HepG2 (cell line): ENCODE results near the gene TSPAN17. TPM values are rescaled to one million over a fixed set of nuclear protein-coding genes. Genes with fewer than 3 reads are reported as not detected.

Source experiments
- ATAC-seq: fragments of 200-7000 bp; cut with Tn5 transposase; 3 replicates; pipeline ENCODE4 v1.9.1; 2020; ENCODE audit warnings: mild to moderate bottlenecking, moderate library complexity
- BruUV-seq: library from RNA; stranded (reverse); fragments of 400-500 nt; replicated peaks from 2 replicates; lab custom pipeline; 2021; lab: Mats Ljungman, UMichigan
- CTCF ChIA-PET: fragments of 300-600 bp; formaldehyde crosslinking; extraction: SDS; loops from one replicate; lab custom pipeline; 2021; ENCODE audit warnings: low total read pairs, inconsistent platforms, low intra/inter-chr PET ratio; lab: Yijun Ruan, JAX
- POLR2A ChIA-PET: fragments of 350-600 bp; sonication (Branson Sonifier 250); formaldehyde crosslinking; loops from one replicate; lab custom pipeline; 2020; ENCODE audit warnings: antibody characterized with exemption, inconsistent platforms; lab: Yijun Ruan, JAX
- DNase-seq: peaks from one replicate; pipeline ENCODE4 v3.0.0-alpha.2; 2015; ENCODE audit warnings: low spot score
- FAIRE-seq: peaks from 3 replicates; lab custom pipeline; 2011; peaks lifted over from hg19 to GRCh38; lab: Jason Lieb, UNC
- H2AFZ ChIP-seq: one replicate; pipeline ENCODE4 v1.6.1; 2011; ENCODE audit warnings: low read length, inconsistent platforms
- H3K27ac ChIP-seq: fragments of 300-600 bp; 3 replicates; pipeline ENCODE4 v1.8.0; 2011; ENCODE audit warnings: mixed run types, mild to moderate bottlenecking, mixed read lengths, low read length, inconsistent platforms; ENCODE audit not compliant: insufficient read depth; ENCODE audit errors: extremely low read length
- H3K27me3 ChIP-seq, 2 experiments: fragments of 200-600 bp in 1 of 2; 2 replicates in 1 of 2; 3 replicates in 1 of 2; pipeline versions ENCODE4 v1.6.0 to v1.8.0; 2011; ENCODE audit warnings: low read length in 2 of 2, mild to moderate bottlenecking in 2 of 2, moderate library complexity in 2 of 2, inconsistent platforms in 1 of 2; ENCODE audit not compliant: insufficient read depth in 2 of 2, control insufficient read depth in 1 of 2
- H3K36me3 ChIP-seq, 2 experiments: fragments of 200-600 bp in 1 of 2; replicated peaks in 1 of 2; 2 replicates in 1 of 2; 3 replicates in 1 of 2; pipeline versions ENCODE4 v1.5.1 to v1.8.0; 2011; ENCODE audit warnings: low read length in 2 of 2, inconsistent platforms in 1 of 2; ENCODE audit not compliant: insufficient read depth in 2 of 2, control insufficient read depth in 1 of 2
- H3K4me1 ChIP-seq: 2 replicates; pipeline ENCODE4 v1.5.1; 2012; ENCODE audit warnings: low read length, inconsistent platforms; ENCODE audit not compliant: insufficient read depth
- H3K4me2 ChIP-seq: 2 replicates; pipeline ENCODE4 v1.6.0; 2011; ENCODE audit warnings: low read depth, low read length, inconsistent platforms
- H3K4me3 ChIP-seq, 3 experiments: fragments of 200-600 bp in 1 of 3; sonication (generic), shearing (Covaris generic) in 1 of 3; replicated peaks in 1 of 3; 2 replicates each; pipeline ENCODE4 v1.5.1; 2011 to 2016; ENCODE audit warnings: low read length in 3 of 3, inconsistent platforms in 2 of 3, low read depth in 2 of 3, mild to moderate bottlenecking in 2 of 3, control low read depth in 1 of 3, mixed read lengths in 1 of 3; ENCODE audit not compliant: insufficient read depth in 1 of 3
- H3K79me2 ChIP-seq: one replicate; pipeline ENCODE4 v1.6.1; 2011; ENCODE audit warnings: low read length, inconsistent platforms; ENCODE audit not compliant: insufficient read depth
- H3K9ac ChIP-seq: 2 replicates; pipeline ENCODE4 v1.6.0; 2011; ENCODE audit warnings: mild to moderate bottlenecking, low read depth, low read length, inconsistent platforms; ENCODE audit not compliant: insufficient read depth
- H3K9me3 ChIP-seq: 2 replicates; pipeline ENCODE4 v1.5.1; 2012; ENCODE audit warnings: mild to moderate bottlenecking, low read length
- H4K20me1 ChIP-seq: 2 replicates; pipeline ENCODE4 v1.6.0; 2011; ENCODE audit warnings: inconsistent platforms, mild to moderate bottlenecking, low read length, moderate library complexity; ENCODE audit not compliant: insufficient read depth
- EED ChIP-seq: sonication (generic); formaldehyde crosslinking; IDR thresholded peaks from 2 replicates; pipeline ENCODE4 v1.5.0; 2020; ENCODE audit warnings: mild to moderate bottlenecking, missing genetic modification reagents
- HIVEP1 ChIP-seq: sonication (generic); formaldehyde crosslinking; IDR thresholded peaks from 2 replicates; pipeline ENCODE4 v1.4.0; 2020; ENCODE audit warnings: mild to moderate bottlenecking, missing genetic modification reagents
- ZMYM3 ChIP-seq: sonication (generic); formaldehyde crosslinking; IDR thresholded peaks from 2 replicates; pipeline ENCODE4 v1.5.1; 2020; ENCODE audit warnings: mild to moderate bottlenecking, missing genetic modification reagents
- ZNF280D ChIP-seq: sonication (generic); formaldehyde crosslinking; IDR thresholded peaks from 2 replicates; pipeline ENCODE4 v1.5.1; 2020; ENCODE audit warnings: mild to moderate bottlenecking, missing genetic modification reagents
- ZNF430 ChIP-seq: sonication (generic); formaldehyde crosslinking; IDR thresholded peaks from 2 replicates; pipeline ENCODE4 v1.9.0; 2021; ENCODE audit warnings: mild to moderate bottlenecking, missing genetic modification reagents
- WGBS: methylation state at CpG from one replicate; pipeline ENCODE4 v1.1.6; 2017; ENCODE audit warnings: low lambda C conversion rate; 5-methylcytosine and 5-hydroxymethylcytosine counted together
- in situ Hi-C: cut with HindIII; loops from 2 replicates; pipeline ENCODE4 v1.10.0; 2017; ENCODE audit warnings: low pct_unique_long_range_greater_than_20kb; ENCODE audit not compliant: extremely low pct_ligation_motif_present
- intact Hi-C: fragments of 100-400 bp; cut with micrococcal nuclease; formaldehyde crosslinking; loops from one replicate; pipeline ENCODE4 v1.10.0; 2022; ENCODE audit not compliant: unreplicated experiment
- polyA plus RNA-seq, 8 experiments: library from polyadenylated mRNA; depleted of rRNA in 3 of 8; stranded (reverse) in 7 of 8; unstranded in 1 of 8; fragments of >200 nt; fragmentation: Illumina TruSeq in 4 of 8; extraction: Trizol in 4 of 8; gene quantifications; 2 replicates each; pipeline versions ENCODE4 v1.2.1 to v1.2.3, GENCODE V29; 2011 to 2016; ENCODE audit warnings: low read depth in 4 of 8, missing spikeins in 1 of 8, mixed read lengths in 1 of 8; ENCODE audit not compliant: insufficient read depth in 1 of 8
- total RNA-seq, 5 experiments: library from RNA; depleted of rRNA; stranded (reverse); fragments of >200 nt; fragmentation: Illumina TruSeq; extraction: Trizol; gene quantifications; 2 replicates each; pipeline ENCODE4 v1.2.3, GENCODE V29; 2016; ENCODE audit warnings: low read depth in 1 of 5
- TF ChIP-seq, protein P1 (sequence below): sonication (generic); formaldehyde crosslinking; IDR thresholded peaks from 2 replicates; pipeline ENCODE4 v1.4.0; 2020; ENCODE audit warnings: missing genetic modification reagents, borderline replicate concordance
- TF ChIP-seq, protein P2 (sequence below): sonication (generic); formaldehyde crosslinking; IDR thresholded peaks from 2 replicates; pipeline ENCODE4 v1.5.1; 2020; ENCODE audit warnings: mild to moderate bottlenecking, missing genetic modification reagents, borderline replicate concordance

The TSPAN17 gene
- total and polyA plus RNA-seq, 2 of the 13 experiments (the other 11 are each of a cell fraction or from before 2014, with no cell fraction given): 11.5 to 15.0 TPM

DNA sequence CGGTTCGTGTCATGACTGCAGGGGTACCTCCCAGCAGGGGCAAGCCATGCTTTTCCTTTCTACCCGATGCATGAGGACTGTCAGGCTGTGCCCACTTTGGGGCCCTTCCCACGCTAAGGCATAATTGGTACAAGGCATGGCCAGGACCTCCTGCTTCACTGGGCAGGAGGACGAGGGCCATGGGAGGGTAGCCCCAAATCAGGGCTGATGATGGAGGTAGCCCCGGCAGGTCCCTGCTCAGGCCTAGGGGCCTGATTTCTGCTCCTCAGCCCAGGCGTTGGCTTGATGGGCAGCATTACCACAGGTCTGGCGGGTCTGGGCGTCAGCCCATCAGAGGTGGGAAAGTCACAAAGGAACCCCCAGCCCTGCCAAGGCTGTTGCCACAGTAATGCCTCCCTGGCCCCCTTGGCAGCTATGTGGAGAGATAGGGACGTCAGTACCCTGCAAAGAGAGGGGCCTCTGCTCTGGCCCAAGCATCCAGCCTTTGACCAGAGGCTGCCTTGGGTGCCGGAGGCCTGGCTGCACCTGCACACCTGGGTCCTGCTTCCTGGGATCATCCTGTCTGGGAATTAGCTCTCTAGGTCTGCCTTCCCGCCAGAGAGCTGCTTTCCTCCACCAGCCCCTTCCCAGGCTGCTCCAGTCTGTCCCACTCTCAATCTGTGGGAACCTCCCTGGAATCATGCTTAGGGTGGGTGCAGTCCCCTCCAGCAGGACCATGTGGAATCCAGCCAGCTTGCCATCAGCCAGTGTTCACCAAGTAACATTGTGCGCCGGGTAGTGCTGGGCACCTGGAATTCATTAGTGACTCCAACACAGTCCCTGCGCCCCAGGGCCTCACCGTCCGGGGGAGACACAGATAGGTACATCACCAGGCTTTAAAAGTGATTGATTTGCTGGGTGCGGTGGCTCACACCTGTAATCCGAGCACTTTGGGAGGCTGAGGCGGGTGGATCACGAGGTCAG, 15.4 kb downstream of the TSPAN17 start (continued):
- TF ChIP-seq, protein P1, sequence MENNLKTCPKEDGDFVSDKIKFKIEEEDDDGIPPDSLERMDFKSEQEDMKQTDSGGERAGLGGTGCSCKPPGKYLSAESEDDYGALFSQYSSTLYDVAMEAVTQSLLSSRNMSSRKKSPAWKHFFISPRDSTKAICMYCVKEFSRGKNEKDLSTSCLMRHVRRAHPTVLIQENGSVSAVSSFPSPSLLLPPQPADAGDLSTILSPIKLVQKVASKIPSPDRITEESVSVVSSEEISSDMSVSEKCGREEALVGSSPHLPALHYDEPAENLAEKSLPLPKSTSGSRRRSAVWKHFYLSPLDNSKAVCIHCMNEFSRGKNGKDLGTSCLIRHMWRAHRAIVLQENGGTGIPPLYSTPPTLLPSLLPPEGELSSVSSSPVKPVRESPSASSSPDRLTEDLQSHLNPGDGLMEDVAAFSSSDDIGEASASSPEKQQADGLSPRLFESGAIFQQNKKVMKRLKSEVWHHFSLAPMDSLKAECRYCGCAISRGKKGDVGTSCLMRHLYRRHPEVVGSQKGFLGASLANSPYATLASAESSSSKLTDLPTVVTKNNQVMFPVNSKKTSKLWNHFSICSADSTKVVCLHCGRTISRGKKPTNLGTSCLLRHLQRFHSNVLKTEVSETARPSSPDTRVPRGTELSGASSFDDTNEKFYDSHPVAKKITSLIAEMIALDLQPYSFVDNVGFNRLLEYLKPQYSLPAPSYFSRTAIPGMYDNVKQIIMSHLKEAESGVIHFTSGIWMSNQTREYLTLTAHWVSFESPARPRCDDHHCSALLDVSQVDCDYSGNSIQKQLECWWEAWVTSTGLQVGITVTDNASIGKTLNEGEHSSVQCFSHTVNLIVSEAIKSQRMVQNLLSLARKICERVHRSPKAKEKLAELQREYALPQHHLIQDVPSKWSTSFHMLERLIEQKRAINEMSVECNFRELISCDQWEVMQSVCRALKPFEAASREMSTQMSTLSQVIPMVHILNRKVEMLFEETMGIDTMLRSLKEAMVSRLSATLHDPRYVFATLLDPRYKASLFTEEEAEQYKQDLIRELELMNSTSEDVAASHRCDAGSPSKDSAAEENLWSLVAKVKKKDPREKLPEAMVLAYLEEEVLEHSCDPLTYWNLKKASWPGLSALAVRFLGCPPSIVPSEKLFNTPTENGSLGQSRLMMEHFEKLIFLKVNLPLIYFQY (CRISPR knock-in tag): no peak
- no peak for TF ChIP-seq HIVEP1 (CRISPR knock-in tag)

DNA sequence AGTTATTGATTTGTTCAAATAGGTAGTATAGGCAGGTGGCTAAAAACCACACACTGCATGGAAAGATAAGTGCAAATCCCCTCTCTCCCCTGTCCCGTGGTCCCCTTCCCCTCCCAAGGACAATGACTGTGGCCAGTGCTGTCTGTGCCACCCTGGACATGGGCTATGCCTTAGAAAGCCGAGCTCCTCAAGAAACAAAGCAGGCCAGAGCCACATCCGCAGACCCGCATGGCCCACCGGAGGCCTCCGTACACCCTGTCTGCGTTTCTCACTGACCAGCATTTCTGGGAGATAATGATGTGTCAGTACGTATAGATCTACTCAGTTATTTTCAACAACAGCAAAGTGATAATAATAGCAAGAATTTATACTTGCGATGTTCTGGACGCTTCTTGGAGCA, 16.3 kb downstream of the TSPAN17 start:
- Histone ChIP-seq H3K9me3 (no peaks in the 10 kb centered on the region), H3K36me3 (no peaks in the 10 kb centered on the region), H3K4me2 (no peak overlapping the region), H2AFZ (no peak overlapping the region), H3K4me1 (peaks cover 9% of the 10 kb centered on the region), H3K27ac (no peak overlapping the region), H3K27me3 (peaks cover 5 to 15% of the 10 kb centered on the region in 2 experiments; a peak in 4 of 5 replicates), H3K9ac (no peak overlapping the region), H4K20me1 (no peaks in the 10 kb centered on the region), H3K4me3 (no peak overlapping the region), H3K79me2 (no peaks in the 10 kb centered on the region)
- DNase-seq: no peak
- POLR2A ChIA-PET: no interaction called here
- WGBS: 67% methylated on average over 9 of the region's 10 CpGs
- CTCF ChIA-PET: no interaction called here
- no peak for FAIRE-seq
- intact Hi-C loops (no loop called here), in situ Hi-C loops (loop anchor here (10.0 kb wide), 1 partner anchor 291 kb away; no protein-coding TSS in a partner anchor)
- no peak for ATAC-seq
- no TSS peak for BruUV-seq
- TF ChIP-seq ZNF280D (CRISPR knock-in tag) (no peak), ZNF430 (CRISPR knock-in tag) (no peak), ZMYM3 (CRISPR knock-in tag) (no peak), EED (no peak)
- TF ChIP-seq, protein P2, sequence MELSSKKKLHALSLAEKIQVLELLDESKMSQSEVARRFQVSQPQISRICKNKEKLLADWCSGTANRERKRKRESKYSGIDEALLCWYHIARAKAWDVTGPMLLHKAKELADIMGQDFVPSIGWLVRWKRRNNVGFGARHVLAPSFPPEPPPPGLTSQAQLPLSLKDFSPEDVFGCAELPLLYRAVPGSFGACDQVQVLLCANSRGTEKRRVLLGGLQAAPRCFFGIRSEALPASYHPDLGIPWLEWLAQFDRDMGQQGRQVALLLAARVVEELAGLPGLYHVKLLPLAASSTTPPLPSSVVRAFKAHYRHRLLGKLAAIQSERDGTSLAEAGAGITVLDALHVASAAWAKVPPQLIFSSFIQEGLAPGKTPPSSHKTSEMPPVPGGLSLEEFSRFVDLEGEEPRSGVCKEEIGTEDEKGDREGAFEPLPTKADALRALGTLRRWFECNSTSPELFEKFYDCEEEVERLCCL (CRISPR knock-in tag): no peak
